ENCODE data around the gene TEX29. TPM values are rescaled to one million over a fixed set of nuclear protein-coding genes. Genes with fewer than 3 reads are reported as not detected.

TEX29 gene
- total RNA-seq, 1 experiment from 2014 or later, result not detected

DNA sequence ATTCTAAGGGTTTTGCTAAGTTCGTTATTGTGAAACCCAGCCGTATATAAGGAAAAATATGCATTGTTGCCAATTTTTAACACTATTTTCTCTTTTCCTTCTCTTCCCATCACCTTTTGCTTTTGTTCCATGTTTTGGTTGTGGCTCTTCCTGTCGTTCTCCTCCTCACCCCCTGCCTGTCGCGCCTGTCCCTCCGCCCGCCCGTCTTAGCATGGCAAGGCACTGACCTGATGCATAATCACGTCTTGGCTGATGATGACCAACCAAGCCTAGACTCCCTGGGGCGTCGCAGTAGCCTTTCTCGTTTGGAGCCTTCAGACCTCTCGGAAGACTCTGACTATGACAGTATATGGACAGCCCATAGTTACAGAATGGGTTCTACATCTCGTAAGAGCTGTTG lies 28.5 kb upstream of the TEX29 start:
- Histone ChIP-seq H3K27me3 (ENCODE audit: control insufficient read depth, insufficient read depth, low read length) (no peaks in the 10 kb centered on the region), H3K9me3 (ENCODE audit: control insufficient read depth, insufficient read depth, low read depth, low read length) (no peaks in the 10 kb centered on the region), H3K4me3 (ENCODE audit: low read depth in 2 of 2, low read length in 2 of 2) (no peak overlapping the region), H3K4me1 (ENCODE audit: control insufficient read depth, insufficient read depth, low read length) (no peaks in the 10 kb centered on the region), H3K27ac (ENCODE audit: low read length) (no peak overlapping the region), H3K36me3 (ENCODE audit: control insufficient read depth, insufficient read depth, low read length) (no peaks in the 10 kb centered on the region)
- CTCF ChIA-PET, result no interaction called here
- no TSS peak for BruUV-seq (replicated peaks)
- no peak for DNase-seq (ENCODE audit: low read depth, low spot score)
- in situ Hi-C loops (cut with HindIII; ENCODE audit: low pct_unique_long_range_greater_than_20kb, low sequenced_read_pairs) (no loop called here), intact Hi-C loops (cut with micrococcal nuclease; ENCODE audit: unreplicated experiment) (no loop called here)
- ATAC-seq, result no peak
- TF ChIP-seq SIN3A (IDR thresholded peaks at IDR 0.05; ENCODE audit: borderline replicate concordance, insufficient read depth, low read depth, low read length) (no peak), POLR2AphosphoS5 (IDR thresholded peaks at IDR 0.05; ENCODE audit: low read depth, low read length) (no peak), TCF7L2 (IDR thresholded peaks at IDR 0.05; ENCODE audit: low read depth, low read length) (no peak)
- TF ChIP-seq, protein P1, sequence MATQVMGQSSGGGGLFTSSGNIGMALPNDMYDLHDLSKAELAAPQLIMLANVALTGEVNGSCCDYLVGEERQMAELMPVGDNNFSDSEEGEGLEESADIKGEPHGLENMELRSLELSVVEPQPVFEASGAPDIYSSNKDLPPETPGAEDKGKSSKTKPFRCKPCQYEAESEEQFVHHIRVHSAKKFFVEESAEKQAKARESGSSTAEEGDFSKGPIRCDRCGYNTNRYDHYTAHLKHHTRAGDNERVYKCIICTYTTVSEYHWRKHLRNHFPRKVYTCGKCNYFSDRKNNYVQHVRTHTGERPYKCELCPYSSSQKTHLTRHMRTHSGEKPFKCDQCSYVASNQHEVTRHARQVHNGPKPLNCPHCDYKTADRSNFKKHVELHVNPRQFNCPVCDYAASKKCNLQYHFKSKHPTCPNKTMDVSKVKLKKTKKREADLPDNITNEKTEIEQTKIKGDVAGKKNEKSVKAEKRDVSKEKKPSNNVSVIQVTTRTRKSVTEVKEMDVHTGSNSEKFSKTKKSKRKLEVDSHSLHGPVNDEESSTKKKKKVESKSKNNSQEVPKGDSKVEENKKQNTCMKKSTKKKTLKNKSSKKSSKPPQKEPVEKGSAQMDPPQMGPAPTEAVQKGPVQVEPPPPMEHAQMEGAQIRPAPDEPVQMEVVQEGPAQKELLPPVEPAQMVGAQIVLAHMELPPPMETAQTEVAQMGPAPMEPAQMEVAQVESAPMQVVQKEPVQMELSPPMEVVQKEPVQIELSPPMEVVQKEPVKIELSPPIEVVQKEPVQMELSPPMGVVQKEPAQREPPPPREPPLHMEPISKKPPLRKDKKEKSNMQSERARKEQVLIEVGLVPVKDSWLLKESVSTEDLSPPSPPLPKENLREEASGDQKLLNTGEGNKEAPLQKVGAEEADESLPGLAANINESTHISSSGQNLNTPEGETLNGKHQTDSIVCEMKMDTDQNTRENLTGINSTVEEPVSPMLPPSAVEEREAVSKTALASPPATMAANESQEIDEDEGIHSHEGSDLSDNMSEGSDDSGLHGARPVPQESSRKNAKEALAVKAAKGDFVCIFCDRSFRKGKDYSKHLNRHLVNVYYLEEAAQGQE (IDR thresholded peaks at IDR 0.05; ENCODE audit: insufficient read depth in 1 of 2, low read depth in 2 of 2, low read length in 1 of 2), result no peak
- TF ChIP-seq, protein P2, sequence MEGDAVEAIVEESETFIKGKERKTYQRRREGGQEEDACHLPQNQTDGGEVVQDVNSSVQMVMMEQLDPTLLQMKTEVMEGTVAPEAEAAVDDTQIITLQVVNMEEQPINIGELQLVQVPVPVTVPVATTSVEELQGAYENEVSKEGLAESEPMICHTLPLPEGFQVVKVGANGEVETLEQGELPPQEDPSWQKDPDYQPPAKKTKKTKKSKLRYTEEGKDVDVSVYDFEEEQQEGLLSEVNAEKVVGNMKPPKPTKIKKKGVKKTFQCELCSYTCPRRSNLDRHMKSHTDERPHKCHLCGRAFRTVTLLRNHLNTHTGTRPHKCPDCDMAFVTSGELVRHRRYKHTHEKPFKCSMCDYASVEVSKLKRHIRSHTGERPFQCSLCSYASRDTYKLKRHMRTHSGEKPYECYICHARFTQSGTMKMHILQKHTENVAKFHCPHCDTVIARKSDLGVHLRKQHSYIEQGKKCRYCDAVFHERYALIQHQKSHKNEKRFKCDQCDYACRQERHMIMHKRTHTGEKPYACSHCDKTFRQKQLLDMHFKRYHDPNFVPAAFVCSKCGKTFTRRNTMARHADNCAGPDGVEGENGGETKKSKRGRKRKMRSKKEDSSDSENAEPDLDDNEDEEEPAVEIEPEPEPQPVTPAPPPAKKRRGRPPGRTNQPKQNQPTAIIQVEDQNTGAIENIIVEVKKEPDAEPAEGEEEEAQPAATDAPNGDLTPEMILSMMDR (IDR thresholded peaks at IDR 0.05), result no peak
- POLR2A ChIA-PET, result no interaction called here

DNA sequence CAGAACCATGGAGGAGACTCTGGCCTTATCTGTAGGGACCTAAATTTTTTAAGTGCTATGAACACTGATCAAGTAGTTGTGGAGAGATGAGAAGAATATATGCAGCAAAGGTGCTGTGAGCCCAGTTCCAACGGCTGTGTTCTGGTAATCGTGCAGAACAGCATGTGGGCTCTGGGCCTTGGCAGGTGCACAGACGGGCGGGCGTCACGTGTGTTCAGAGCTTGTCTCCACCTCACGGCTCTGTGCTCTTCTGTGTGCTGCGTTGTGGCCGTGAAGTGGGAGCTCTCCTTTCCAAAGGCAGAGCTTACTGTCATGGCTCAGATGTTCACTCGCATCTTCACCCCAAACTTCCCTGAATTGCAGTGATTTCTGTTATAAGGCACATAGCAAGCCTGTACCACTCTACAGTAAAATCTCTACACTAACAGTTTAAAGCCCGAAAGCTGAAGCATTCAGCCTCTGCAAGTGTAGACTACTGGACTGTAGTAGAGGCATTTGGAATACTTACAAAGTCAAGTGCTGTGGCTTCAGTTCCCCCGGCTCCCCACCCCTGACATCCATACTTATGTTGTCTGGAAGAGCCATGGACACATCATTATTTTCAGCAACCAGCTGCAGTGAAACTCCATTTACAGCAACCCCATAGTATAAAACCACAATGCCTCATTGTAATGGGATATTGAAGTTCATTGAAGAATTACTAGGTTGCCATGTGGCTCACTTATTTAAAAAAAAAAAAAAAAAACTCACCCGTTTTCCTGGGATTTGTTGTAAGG lies 27.5 kb upstream of the TEX29 start:
- Histone ChIP-seq H3K9me3 (ENCODE audit: control insufficient read depth, insufficient read depth, low read depth, low read length) (no peaks in the 10 kb centered on the region), H3K27me3 (ENCODE audit: control insufficient read depth, insufficient read depth, low read length) (no peaks in the 10 kb centered on the region), H3K4me1 (ENCODE audit: control insufficient read depth, insufficient read depth, low read length) (no peaks in the 10 kb centered on the region), H3K27ac (ENCODE audit: low read length) (no peak overlapping the region), H3K4me3 (ENCODE audit: low read depth in 2 of 2, low read length in 2 of 2) (no peak overlapping the region), H3K36me3 (ENCODE audit: control insufficient read depth, insufficient read depth, low read length) (no peaks in the 10 kb centered on the region)
- DNase-seq (ENCODE audit: low read depth, low spot score) (no peak), ATAC-seq (no peak)
- TF ChIP-seq POLR2AphosphoS5 (IDR thresholded peaks at IDR 0.05; ENCODE audit: low read depth, low read length) (no peak), SIN3A (IDR thresholded peaks at IDR 0.05; ENCODE audit: borderline replicate concordance, insufficient read depth, low read depth, low read length) (no peak), TCF7L2 (IDR thresholded peaks at IDR 0.05; ENCODE audit: low read depth, low read length) (no peak)
- TF ChIP-seq, protein P2 (IDR thresholded peaks at IDR 0.05), result no peak
- TF ChIP-seq, protein P1 (IDR thresholded peaks at IDR 0.05; ENCODE audit: insufficient read depth in 1 of 2, low read depth in 2 of 2, low read length in 1 of 2), result no peak
- BruUV-seq (replicated peaks), result no TSS peak
- intact Hi-C loops (cut with micrococcal nuclease; ENCODE audit: unreplicated experiment), result no loop called here
- CTCF ChIA-PET, result no interaction called here
- in situ Hi-C loops (cut with HindIII; ENCODE audit: low pct_unique_long_range_greater_than_20kb, low sequenced_read_pairs), result no loop called here
- POLR2A ChIA-PET, result no interaction called here
